Measurements from ENCODE around the gene MNAT1. TPM values are rescaled to one million over a fixed set of nuclear protein-coding genes. Genes with fewer than 3 reads are reported as not detected.

MNAT1 gene
- total RNA-seq, 3 donors from 2014 or later (not counting 1 experiment from before 2014, with no cell fraction given), result 33.8 to 45.4 (median 34.0) TPM

DNA sequence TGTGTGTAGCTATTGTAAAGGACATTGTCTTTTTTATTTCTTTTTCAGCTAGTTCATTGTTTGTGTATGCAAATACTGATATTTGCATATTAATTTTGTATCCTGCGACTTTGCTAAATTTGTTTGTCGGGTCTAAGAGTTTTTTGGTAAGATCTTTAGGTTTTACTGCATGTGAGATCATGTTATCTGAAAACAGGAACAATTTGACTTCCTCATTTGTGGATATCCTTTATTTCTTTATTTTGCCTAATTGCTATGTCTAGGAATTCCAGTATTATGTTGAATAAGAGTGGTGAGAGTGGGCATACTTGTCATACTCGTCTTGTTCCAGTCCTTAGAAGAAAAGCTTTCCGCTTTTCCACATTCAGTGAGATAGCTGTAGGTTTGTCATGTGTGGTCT lies 39.2 kb upstream of the MNAT1 start:
- intact Hi-C loops (cut with micrococcal nuclease), result no loop called here
- H3K27me3 ChIP-seq (ENCODE audit: control insufficient read depth, insufficient read depth, low read length), result peaks cover 2% of the 10 kb centered on the region
- DNase-seq (no peak), ATAC-seq (no peak)
- no peak overlapping the region for H3K4me3 ChIP-seq (ENCODE audit: low read length)
- H3K4me1 Mint-ChIP-seq, result no peaks in the 10 kb centered on the region
- no peaks in the 10 kb centered on the region for H3K9me3 ChIP-seq (ENCODE audit: control insufficient read depth, insufficient read depth, low read length)
- peaks cover 0 to under 1% of the 10 kb centered on the region in 2 donors for H3K9me3 Mint-ChIP-seq
- H3K27ac ChIP-seq (ENCODE audit: low read length), result no peak overlapping the region
- no peak overlapping the region for H3K4me3 Mint-ChIP-seq
- H3K36me3 ChIP-seq (ENCODE audit: control insufficient read depth, insufficient read depth, low read length), result no peaks in the 10 kb centered on the region
- TF ChIP-seq CTCF (IDR thresholded peaks at IDR 0.05), result no peak
- peaks cover 3% of the 10 kb centered on the region for H3K36me3 Mint-ChIP-seq
- 62% methylated on average over 3 of the region's 4 CpGs for WGBS (ENCODE audit: insufficient coverage)
- H3K4me1 ChIP-seq (ENCODE audit: control insufficient read depth, insufficient read depth, low read length), result no peaks in the 10 kb centered on the region
- no peak overlapping the region for H3K27ac Mint-ChIP-seq
- peaks cover 11 to 30% of the 10 kb centered on the region in 2 donors for H3K27me3 Mint-ChIP-seq (ENCODE audit: low read depth in 2 of 2)

GRCh38 chr14:60700598-60700997 lies 34.0 kb upstream of the MNAT1 start:
- TF ChIP-seq CTCF (IDR thresholded peaks at IDR 0.05), result no peak
- H3K27me3 ChIP-seq (ENCODE audit: control insufficient read depth, insufficient read depth, low read length), result no peaks in the 10 kb centered on the region
- 84% methylated on average over 2 of the region's 3 CpGs for WGBS (ENCODE audit: insufficient coverage)
- H3K27ac Mint-ChIP-seq, result no peak overlapping the region
- H3K4me1 ChIP-seq (ENCODE audit: control insufficient read depth, insufficient read depth, low read length), result no peaks in the 10 kb centered on the region
- H3K9me3 Mint-ChIP-seq, result peaks cover 4 to 10% of the 10 kb centered on the region in 2 donors
- H3K4me1 Mint-ChIP-seq, result no peaks in the 10 kb centered on the region
- H3K36me3 ChIP-seq (ENCODE audit: control insufficient read depth, insufficient read depth, low read length), result no peaks in the 10 kb centered on the region
- peaks cover 22% of the 10 kb centered on the region for H3K36me3 Mint-ChIP-seq
- no peak overlapping the region for H3K4me3 Mint-ChIP-seq
- no peak overlapping the region for H3K27ac ChIP-seq (ENCODE audit: low read length)
- H3K4me3 ChIP-seq (ENCODE audit: low read length), result no peak overlapping the region
- ATAC-seq (no peak), DNase-seq (no peak)
- peaks cover 4% of the 10 kb centered on the region for H3K9me3 ChIP-seq (ENCODE audit: control insufficient read depth, insufficient read depth, low read length)
- intact Hi-C loops (cut with micrococcal nuclease), result no loop called here
- peaks cover 8 to 21% of the 10 kb centered on the region in 2 donors for H3K27me3 Mint-ChIP-seq (ENCODE audit: low read depth in 2 of 2)

DNA sequence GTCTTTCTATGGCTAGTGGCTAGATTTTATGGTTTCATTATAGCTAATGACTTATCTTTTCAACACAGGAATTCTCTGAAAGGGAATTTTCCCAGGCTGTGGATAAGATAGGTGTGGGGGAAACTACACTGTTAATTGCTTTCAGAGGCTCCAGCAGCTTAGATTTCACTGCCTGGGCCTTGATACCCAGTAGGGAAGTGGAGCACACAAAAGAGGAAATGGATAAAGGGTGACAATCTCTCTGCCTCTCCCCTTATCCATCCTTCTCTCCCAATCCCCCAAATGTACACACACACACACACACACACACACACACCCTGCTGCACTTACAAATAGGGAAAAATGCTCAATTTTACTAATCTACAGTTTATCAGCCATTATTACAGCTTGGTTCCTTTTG lies 29.5 kb upstream of the MNAT1 start:
- DNase-seq, result no peak
- TF ChIP-seq CTCF (IDR thresholded peaks at IDR 0.05), result no peak
- peaks cover 4 to 10% of the 10 kb centered on the region in 2 donors for H3K9me3 Mint-ChIP-seq
- H3K27me3 Mint-ChIP-seq (ENCODE audit: low read depth in 2 of 2), result peaks cover 17 to 34% of the 10 kb centered on the region in 2 donors
- H3K4me1 ChIP-seq (ENCODE audit: control insufficient read depth, insufficient read depth, low read length), result no peaks in the 10 kb centered on the region
- H3K4me3 ChIP-seq (ENCODE audit: low read length), result no peak overlapping the region
- H3K4me3 Mint-ChIP-seq, result no peak overlapping the region
- no peak overlapping the region for H3K27ac Mint-ChIP-seq
- peaks cover 21% of the 10 kb centered on the region for H3K36me3 Mint-ChIP-seq
- no peaks in the 10 kb centered on the region for H3K27me3 ChIP-seq (ENCODE audit: control insufficient read depth, insufficient read depth, low read length)
- H3K27ac ChIP-seq (ENCODE audit: low read length), result no peak overlapping the region
- H3K36me3 ChIP-seq (ENCODE audit: control insufficient read depth, insufficient read depth, low read length), result no peaks in the 10 kb centered on the region
- peaks cover 4% of the 10 kb centered on the region for H3K9me3 ChIP-seq (ENCODE audit: control insufficient read depth, insufficient read depth, low read length)
- no peak for ATAC-seq
- no peaks in the 10 kb centered on the region for H3K4me1 Mint-ChIP-seq
- intact Hi-C loops (cut with micrococcal nuclease), result no loop called here

DNA sequence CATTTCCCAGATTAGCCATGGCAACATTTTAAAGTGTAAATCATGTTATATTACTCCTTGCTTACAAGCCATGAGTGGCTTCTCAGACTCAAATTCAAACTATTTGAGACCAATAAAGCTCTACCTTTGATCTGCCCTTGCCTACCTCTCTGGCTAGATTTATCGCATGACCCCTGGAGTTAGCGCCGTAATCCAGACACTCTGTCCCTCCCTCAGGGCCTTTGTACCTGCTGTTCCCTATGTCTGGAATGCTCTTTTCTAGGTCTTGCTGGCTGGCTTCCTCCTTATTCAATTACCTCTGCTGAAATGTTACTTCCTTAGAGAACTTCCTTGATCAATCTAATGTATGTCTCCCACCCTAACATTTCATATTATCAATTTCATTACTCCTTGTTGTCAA lies 26.7 kb upstream of the MNAT1 start:
- peaks cover 19 to 43% of the 10 kb centered on the region in 2 donors for H3K27me3 Mint-ChIP-seq (ENCODE audit: low read depth in 2 of 2)
- ATAC-seq (no peak), DNase-seq (no peak)
- no peaks in the 10 kb centered on the region for H3K4me1 Mint-ChIP-seq
- no peaks in the 10 kb centered on the region for H3K36me3 ChIP-seq (ENCODE audit: control insufficient read depth, insufficient read depth, low read length)
- no peak for TF ChIP-seq CTCF (IDR thresholded peaks at IDR 0.05)
- intact Hi-C loops (cut with micrococcal nuclease), result no loop called here
- no peak overlapping the region for H3K4me3 Mint-ChIP-seq
- H3K4me3 ChIP-seq (ENCODE audit: low read length), result no peak overlapping the region
- peaks cover 8% of the 10 kb centered on the region for H3K27me3 ChIP-seq (ENCODE audit: control insufficient read depth, insufficient read depth, low read length)
- no peaks in the 10 kb centered on the region for H3K9me3 Mint-ChIP-seq
- H3K4me1 ChIP-seq (ENCODE audit: control insufficient read depth, insufficient read depth, low read length), result no peaks in the 10 kb centered on the region
- no peak overlapping the region for H3K27ac ChIP-seq (ENCODE audit: low read length)
- no peak overlapping the region for H3K27ac Mint-ChIP-seq
- no peaks in the 10 kb centered on the region for H3K36me3 Mint-ChIP-seq
- 97% methylated on average over 3 of the region's 3 CpGs for WGBS (ENCODE audit: insufficient coverage)
- H3K9me3 ChIP-seq (ENCODE audit: control insufficient read depth, insufficient read depth, low read length), result no peaks in the 10 kb centered on the region

All from natural killer cell (primary cell).